NCI-H510A treated with DMSO at 0.1 percent for 48 hours (cell line): ENCODE measurements around the gene RNF212.
"Not testable (repeated sequence)": the region's sequence is repeated elsewhere in the genome, so short reads cannot be mapped to it uniquely, and the experiment has no call there.

Experiments used
- DNase-seq: peaks from one replicate; lab custom pipeline; 2025; lab: John Stamatoyannopoulos, UW

RNF212 gene

GRCh38 chr4:1048773-1049590 is 64.4 kb downstream of the RNF212 start:
- no peak for DNase-seq

- no peak for DNase-seq
Observed at GRCh38 chr4:1047976-1048772, 65.2 kb downstream of the RNF212 start.

DNA sequence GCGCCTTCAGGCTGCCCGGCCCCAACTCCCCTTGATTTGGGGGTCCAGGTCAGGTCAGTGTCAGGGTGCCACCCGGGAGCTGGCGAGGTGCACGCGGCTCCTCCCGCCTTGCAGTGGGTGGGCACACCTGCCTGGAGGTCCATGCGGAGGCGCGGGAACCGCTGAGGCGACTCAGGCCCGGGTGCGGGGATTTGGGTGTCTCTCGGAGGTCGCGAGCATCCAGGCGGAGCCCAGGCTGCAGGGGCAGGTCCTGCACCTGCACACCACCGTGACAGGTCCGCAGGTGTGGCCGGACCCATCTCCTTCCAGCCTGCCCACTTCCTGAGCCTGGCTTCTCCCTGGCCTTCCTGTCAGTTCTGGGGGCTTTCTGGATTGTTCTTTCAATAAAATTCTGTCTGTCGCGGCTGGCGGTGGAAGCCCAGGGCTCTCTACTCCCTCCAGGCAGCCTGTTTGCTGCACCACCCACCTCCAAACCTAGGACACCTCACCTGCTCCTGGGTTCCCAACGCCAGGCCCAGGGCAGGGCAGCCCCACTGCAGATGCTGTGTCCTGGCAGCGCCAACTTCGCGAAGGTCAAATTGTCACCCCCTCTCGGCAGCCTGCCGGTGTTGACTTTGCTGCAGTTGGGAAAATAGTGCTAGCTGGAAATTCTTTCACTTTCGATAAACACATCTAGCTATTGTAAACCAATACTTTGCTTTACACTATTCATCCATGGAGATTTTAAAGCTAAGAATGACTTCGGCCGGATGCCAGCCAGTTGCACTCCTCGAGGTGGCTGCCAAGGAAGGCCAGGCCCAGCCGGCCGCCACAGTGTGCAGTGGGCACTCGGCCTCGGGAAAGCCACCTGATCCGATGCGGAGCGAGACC is 66.0 kb downstream of the RNF212 start:
- no peak for DNase-seq

DNA sequence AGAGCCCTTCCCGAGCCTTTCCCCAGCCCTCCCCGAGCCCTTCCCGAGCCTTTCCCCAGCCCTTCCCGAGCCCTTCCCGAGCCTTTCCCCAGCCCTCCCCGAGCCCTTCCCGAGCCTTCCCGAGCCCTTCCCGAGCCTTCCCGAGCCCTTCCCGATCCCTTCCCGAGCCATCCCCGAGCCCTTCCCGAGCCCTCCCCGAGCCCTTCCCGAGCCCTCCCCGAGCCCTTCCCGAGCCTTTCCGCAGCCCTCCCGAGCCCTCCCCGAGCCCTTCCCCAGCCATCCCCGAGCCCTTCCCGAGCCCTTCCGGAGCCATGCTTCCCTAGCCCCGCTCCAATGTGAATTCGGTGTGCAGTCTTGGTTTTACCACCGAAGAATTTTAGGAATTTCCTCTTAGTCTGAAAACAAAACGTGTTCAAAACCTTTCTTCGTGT is 66.8 kb downstream of the RNF212 start:
- not testable (repeated sequence) for DNase-seq

- DNase-seq: no peak
Observed at GRCh38 chr4:1045595-1046201, 67.7 kb downstream of the RNF212 start.

DNA sequence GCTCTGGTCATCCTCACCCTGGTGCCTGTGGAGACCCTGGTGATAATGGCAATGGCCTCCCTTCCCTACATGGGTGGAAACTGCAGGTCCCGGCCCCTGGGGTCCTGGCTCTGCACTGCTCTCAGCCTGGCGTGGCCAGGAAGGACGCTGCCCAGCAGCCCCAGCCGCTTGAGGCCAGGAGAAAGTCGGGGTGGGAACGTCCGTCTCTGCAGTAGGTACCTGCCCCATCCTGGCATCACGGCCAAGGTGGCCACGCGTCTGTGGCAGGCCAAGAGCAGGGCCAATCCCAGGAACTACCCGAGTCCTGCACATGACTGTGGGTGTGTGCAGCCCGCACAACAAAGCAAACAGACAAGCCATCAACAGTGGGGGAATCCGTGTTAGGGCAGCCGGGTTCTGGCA is 68.2 kb downstream of the RNF212 start:
- no peak for DNase-seq

DNA sequence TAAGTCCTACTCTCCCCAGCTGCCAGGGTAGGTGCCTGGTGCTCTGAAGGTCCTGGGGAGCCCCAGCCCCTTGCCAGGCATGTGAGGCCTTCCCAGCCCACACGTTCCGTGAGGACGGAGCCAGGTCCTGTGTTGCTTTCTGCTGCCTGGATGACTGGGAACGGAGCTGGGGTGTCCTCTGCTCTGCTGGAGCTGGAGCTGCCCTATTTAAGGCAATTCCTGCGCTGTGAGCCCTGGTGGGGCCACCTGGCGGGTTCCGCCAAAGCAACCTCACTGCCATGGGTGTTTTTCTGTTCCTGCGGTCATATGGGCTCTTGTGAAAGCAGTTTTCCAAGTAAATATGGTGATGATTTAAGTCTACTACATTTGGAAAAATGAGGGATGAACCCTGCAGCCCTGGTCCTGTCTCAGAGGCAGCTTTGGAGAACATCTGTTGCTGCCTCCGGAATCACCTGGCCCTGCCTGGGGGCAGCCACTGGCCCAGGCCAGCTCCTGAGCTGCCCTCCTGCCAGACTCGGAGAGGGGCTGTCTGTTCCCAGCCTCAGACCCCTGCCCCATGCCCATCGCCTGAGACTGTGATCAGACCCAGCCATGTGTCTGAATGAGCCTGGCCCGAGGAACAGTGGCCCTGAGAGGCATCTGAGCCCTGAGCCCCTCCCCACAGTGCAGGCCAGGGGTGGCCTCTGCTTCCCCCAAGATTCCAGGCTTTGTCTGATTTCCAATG is 68.7 kb downstream of the RNF212 start:
- DNase-seq: no peak

DNA sequence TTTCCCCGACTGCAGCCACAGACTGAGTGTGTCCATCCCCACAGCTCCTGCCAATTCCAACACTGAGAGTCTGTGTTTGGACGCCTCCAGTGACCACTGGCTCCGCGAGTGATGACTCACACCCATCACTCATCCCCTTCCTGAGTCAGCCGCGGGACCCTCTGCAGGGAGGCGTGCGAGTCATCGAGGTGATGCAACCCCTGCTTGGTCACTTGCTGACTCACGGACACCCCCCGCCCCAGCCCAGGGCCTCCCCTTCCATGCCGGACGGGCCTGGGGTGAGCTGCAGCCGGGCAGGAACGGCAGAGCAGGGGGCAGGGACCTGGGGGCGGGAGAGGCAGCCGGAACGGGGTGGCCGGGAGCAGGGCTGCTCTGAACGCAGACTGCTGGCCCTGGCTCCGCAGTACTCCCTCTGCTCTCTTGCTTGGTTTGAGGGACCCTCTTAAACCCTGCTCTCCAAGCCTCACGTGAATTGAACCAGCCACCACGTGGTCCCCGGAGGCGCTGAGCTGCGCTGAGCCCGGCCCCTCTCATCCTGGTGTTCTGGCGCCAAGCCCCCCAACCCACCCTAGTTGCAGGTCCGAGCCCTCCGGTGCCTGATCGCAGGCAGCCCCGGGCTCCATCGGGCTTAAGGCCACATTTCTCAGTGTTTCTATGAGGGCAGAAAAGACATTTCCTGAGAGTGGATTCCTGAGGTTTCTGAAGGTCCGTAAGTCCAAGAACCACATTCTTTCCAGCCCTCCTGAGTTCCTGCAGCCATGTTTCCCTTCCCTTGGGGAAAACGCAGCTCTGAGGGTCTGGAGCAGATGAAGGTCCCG is 69.5 kb downstream of the RNF212 start:
- DNase-seq: no peak

DNA sequence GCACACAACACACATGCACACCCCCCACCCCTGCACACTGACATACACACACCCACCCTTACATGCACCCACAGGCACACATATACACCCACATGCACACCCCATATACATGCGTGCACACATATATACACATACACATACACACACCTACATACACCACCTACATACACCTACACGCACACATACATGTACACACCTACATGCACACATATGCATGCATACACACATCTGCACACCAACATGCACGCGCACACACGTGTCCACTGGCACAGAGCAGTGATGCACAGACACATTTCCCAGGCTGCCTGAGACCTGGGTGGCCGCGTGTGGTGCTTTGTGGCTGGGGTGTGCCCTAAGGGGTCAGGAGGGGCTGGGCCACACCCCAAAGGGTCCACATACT is 70.2 kb downstream of the RNF212 start:
- no peak for DNase-seq

DNA sequence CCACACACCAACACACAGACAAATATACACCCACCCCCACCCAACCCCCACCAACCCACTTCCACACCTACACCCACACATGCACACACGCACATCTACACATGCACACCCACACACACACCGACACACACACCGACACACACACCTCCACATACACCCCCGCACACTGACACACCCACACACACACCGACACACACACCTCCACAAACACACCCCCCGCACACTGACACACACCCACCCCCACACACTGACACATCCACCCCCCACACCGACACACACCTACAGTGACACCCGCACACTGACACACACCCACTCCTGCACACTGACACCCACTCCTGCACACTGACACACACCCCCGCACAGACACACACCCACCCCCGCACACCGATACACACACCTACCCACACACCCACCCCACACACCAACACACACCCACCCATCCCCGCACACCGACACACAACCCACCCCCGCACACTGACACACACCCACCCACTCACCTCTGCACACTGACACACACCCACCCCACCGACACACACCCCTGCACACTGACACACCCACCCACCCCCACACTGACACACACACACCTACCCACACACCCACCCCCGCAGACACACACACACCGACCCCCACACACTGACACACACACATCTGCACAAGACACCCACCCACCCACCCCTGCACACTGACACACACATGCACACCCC is 70.9 kb downstream of the RNF212 start:
- no peak for DNase-seq

DNA sequence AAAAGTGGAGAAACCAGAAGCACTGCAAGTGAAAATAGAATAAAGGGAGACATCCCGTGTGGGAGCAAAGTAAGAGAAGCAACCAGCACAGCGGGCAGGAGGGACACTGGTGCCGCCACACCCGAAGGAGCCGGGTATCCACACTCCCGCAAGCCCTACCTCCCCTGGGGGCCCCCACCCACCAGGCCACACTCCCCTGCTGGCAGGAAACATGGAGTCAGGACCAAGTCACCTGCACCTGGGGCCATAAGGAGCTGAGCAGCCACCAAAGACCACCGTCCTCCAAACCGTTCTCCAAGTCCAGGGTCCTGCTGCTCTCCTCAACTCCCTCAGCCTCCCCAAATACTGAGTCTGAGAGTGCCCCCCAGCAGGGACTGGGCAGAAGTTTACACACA is 71.4 kb downstream of the RNF212 start:
- no peak for DNase-seq

- DNase-seq: no peak
Observed at GRCh38 chr4:1041147-1041935, 72.0 kb downstream of the RNF212 start.

- DNase-seq: no peak
Observed at GRCh38 chr4:1040344-1041146, 72.8 kb downstream of the RNF212 start.

DNA sequence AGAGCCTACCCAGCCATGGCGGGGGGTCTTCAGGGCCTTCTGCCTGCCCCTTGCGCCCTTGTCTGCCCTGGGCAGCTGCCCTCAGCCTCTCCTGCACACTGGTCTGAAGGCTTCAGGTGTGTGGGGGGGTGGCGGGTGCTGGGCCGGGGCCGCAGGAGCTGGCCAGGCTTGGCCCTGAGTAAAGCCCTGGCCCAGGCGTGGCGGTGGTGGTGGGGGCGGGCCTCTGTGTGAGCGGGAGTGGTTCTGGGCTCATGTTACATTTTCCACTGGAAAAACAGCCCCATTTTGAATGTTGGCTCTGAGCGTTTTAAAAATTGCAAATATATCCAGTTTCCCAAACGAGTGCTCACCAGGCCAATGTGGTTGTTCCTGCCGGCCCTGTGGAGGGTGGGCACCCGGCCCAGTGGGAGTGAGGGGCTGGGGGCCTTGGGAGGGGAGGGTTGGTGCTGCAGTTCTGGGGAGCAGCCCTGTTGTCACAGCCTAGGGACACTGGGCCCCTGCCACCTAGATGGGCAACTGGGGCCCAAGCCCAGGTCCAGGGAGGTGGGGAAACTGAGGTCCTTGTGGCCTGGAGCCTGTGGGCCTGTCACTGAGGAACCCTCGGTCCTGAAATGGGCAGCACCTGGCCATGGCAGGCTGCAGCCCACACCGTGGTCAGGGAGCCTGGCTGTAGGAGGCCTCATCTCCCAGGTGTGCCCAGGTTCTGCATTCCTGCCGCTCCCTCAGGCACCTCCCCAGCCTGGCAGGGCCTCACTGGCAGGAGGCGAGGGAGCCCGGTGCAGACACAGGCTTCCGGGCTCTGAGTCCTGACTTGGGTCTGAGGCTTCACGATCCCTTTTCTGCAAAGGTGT is 73.6 kb downstream of the RNF212 start:
- DNase-seq: no peak

- no peak for DNase-seq
Observed at GRCh38 chr4:1038948-1039492, 74.3 kb downstream of the RNF212 start.

DNA sequence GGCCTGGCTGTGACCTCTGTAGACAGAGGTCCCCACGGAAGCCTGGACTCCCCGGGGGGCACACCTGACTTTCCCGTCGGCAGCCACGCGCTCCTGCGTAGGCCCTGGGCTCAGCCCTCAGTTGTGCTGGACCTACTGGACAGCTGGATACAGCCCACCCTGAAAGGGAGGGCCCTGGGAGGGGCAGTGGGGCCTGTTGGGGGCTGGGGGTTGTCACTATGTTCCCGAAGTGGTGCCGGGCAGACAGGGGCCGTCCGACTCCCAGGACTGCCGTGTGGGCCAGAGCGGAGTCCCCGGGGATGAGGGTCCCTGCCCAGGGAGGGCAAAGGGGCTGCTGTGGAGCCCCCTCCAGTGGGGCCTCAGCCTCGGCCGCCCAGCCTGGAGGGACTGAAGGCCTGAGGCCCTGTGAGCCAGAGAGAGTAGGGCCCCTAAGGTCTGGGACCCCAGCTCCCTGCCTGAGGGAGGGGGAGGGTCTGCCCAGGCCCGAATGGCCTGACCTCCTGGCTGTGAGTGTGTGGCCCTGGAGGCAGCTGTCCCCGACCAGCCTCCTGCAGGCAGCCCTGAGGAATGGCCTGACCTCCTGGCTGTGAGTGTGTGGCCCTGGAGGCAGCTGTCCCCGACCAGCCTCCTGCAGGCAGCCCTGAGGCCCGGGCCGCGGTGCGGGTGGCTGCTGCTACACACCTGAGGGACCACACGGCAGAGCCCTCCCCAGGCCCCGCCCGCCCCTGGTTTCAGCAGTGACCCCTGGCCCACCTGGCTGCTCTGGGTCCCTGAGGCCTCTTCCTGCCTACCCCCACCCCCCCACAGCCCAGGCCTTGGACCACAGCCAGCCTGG is 76.2 kb downstream of the RNF212 start:
- no peak for DNase-seq
